ENCODE measurements around the gene OPCML. TPM values are rescaled to one million over a fixed set of nuclear protein-coding genes. Genes with fewer than 3 reads are reported as not detected.
A peak's percentile ranks its signal among the peaks of the same experiment; 100 is the strongest.

OPCML gene
- total and polyA plus RNA-seq, 2 experiments from 2014 or later, result 1.2 to 4.4 TPM

DNA sequence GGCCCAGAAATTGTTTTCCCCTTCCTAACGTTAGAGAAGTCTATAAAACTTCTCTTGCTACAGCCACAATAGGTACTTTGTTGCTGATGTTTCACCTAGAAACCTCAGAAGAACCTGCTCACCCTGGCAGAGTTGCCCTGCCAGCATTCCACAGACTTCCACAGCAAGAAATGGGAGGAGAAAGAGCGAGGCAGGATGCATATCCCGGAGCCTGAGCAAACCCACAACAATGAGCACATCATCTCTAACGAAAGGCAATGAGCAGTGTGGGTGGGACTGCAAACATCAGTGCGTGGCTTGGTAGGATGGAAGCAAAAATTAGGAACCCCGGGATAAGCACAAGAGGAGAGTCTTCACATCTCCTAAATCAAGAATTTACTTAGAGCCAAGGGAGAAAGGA, 892.3 kb downstream of the OPCML start:
- Histone ChIP-seq H3K4me3 (no peak overlapping the region), H3K9me2 (ENCODE audit: insufficient read depth) (no peaks in the 10 kb centered on the region), H3K36me3 (ENCODE audit: insufficient read depth) (no peaks in the 10 kb centered on the region), H2AFZ (no peak overlapping the region), H3K27me3 (ENCODE audit: insufficient read depth) (no peaks in the 10 kb centered on the region), H3K27ac (ENCODE audit: low read depth) (no peak overlapping the region), H3K79me2 (replicated peaks; ENCODE audit: insufficient read depth) (no peaks in the 10 kb centered on the region), H3K4me1 (ENCODE audit: insufficient read depth) (peaks cover 16% of the 10 kb centered on the region), H4K20me1 (replicated peaks; ENCODE audit: insufficient read depth) (no peaks in the 10 kb centered on the region), H3K4me2 (no peak overlapping the region), H3F3A (replicated peaks; ENCODE audit: low read depth) (no peaks in the 10 kb centered on the region)
- Mint-ChIP-seq H3K4me1 (peaks cover 21% of the 10 kb centered on the region), H3K27ac (no peak overlapping the region), H3K9me3 (no peaks in the 10 kb centered on the region), H3K27me3 (ENCODE audit: insufficient read depth, low read depth, poor library complexity) (peaks cover 3% of the 10 kb centered on the region), H3K4me3 (no peak overlapping the region), H3K36me3 (ENCODE audit: low read depth) (no peaks in the 10 kb centered on the region)
- no peak for ATAC-seq
- TF ChIP-seq STAT1 (IDR thresholded peaks at IDR 0.05; ENCODE audit: unreplicated experiment) (no peak), NANOG (IDR thresholded peaks at IDR 0.05; ENCODE audit: borderline replicate concordance) (no peak)
- no peak for DNase-seq (ENCODE audit: low spot score)

DNA sequence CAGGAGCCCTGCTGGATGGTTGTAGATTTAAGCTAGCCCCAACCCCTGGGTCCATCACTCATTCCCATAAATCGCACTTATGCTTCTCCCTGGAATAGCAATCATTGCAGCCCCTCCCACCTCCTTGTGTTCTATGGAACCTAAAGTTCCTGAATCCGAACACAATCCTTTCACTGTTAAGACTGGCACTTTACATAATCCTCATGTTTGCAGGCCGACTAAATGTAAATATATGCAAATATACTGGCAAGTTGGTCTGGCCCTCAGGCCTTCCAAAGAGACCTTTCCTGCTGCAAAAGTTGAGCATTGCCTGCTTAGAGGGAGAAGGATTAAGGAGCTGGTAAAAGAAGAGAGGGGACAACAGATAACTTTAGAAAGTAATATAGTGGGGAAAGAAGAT, 892.9 kb downstream of the OPCML start:
- H3K4me1 Mint-ChIP-seq, result peaks cover 21% of the 10 kb centered on the region
- H3K4me2 ChIP-seq, result no peak overlapping the region
- peaks cover 3% of the 10 kb centered on the region for H3K27me3 Mint-ChIP-seq (ENCODE audit: insufficient read depth, low read depth, poor library complexity)
- H3K4me1 ChIP-seq (ENCODE audit: insufficient read depth), result peaks cover 16% of the 10 kb centered on the region
- H3K4me3 ChIP-seq, result no peak overlapping the region
- no peaks in the 10 kb centered on the region for H3K79me2 ChIP-seq (replicated peaks; ENCODE audit: insufficient read depth)
- no peak overlapping the region for H2AFZ ChIP-seq
- H3K9me3 Mint-ChIP-seq, result no peaks in the 10 kb centered on the region
- no peaks in the 10 kb centered on the region for H3K36me3 Mint-ChIP-seq (ENCODE audit: low read depth)
- no peak for DNase-seq (ENCODE audit: low spot score)
- H3K27ac Mint-ChIP-seq, result no peak overlapping the region
- no peaks in the 10 kb centered on the region for H3K9me2 ChIP-seq (ENCODE audit: insufficient read depth)
- no peak overlapping the region for H3K27ac ChIP-seq (ENCODE audit: low read depth)
- H3K36me3 ChIP-seq (ENCODE audit: insufficient read depth), result no peaks in the 10 kb centered on the region
- H4K20me1 ChIP-seq (replicated peaks; ENCODE audit: insufficient read depth), result no peaks in the 10 kb centered on the region
- ATAC-seq, result peak; percentile 36; the same call in 2 of the 3 replicates
- no peak overlapping the region for H3K4me3 Mint-ChIP-seq
- H3F3A ChIP-seq (replicated peaks; ENCODE audit: low read depth), result no peaks in the 10 kb centered on the region
- H3K27me3 ChIP-seq (ENCODE audit: insufficient read depth), result no peaks in the 10 kb centered on the region
- TF ChIP-seq STAT1 (IDR thresholded peaks at IDR 0.05; ENCODE audit: unreplicated experiment) (no peak), EZH2 (IDR thresholded peaks at IDR 0.05; ENCODE audit: low read depth, unreplicated experiment) (no peak), NANOG (IDR thresholded peaks at IDR 0.05; ENCODE audit: borderline replicate concordance) (no peak), ZNF331 (CRISPR knock-in tag; IDR thresholded peaks at IDR 0.05; ENCODE audit: low read depth) (no peak), CREB1 (CRISPR knock-in tag; IDR thresholded peaks at IDR 0.05; ENCODE audit: low read depth) (no peak), EZH2phosphoT487 (IDR thresholded peaks at IDR 0.05; ENCODE audit: unreplicated experiment) (no peak), POLR2AphosphoS5 (IDR thresholded peaks at IDR 0.05; ENCODE audit: low read depth) (no peak), JUNB (IDR thresholded peaks at IDR 0.05; ENCODE audit: unreplicated experiment) (no peak), ZNF114 (CRISPR knock-in tag; IDR thresholded peaks at IDR 0.05) (no peak)
- TF ChIP-seq, protein P1, sequence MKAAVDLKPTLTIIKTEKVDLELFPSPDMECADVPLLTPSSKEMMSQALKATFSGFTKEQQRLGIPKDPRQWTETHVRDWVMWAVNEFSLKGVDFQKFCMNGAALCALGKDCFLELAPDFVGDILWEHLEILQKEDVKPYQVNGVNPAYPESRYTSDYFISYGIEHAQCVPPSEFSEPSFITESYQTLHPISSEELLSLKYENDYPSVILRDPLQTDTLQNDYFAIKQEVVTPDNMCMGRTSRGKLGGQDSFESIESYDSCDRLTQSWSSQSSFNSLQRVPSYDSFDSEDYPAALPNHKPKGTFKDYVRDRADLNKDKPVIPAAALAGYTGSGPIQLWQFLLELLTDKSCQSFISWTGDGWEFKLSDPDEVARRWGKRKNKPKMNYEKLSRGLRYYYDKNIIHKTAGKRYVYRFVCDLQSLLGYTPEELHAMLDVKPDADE (IDR thresholded peaks at IDR 0.05), result no peak
- TF ChIP-seq, protein P2, sequence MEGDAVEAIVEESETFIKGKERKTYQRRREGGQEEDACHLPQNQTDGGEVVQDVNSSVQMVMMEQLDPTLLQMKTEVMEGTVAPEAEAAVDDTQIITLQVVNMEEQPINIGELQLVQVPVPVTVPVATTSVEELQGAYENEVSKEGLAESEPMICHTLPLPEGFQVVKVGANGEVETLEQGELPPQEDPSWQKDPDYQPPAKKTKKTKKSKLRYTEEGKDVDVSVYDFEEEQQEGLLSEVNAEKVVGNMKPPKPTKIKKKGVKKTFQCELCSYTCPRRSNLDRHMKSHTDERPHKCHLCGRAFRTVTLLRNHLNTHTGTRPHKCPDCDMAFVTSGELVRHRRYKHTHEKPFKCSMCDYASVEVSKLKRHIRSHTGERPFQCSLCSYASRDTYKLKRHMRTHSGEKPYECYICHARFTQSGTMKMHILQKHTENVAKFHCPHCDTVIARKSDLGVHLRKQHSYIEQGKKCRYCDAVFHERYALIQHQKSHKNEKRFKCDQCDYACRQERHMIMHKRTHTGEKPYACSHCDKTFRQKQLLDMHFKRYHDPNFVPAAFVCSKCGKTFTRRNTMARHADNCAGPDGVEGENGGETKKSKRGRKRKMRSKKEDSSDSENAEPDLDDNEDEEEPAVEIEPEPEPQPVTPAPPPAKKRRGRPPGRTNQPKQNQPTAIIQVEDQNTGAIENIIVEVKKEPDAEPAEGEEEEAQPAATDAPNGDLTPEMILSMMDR (conservative IDR thresholded peaks at IDR 0.05; ENCODE audit: low read depth in 2 of 2), result no peak
- TF ChIP-seq, protein P3, sequence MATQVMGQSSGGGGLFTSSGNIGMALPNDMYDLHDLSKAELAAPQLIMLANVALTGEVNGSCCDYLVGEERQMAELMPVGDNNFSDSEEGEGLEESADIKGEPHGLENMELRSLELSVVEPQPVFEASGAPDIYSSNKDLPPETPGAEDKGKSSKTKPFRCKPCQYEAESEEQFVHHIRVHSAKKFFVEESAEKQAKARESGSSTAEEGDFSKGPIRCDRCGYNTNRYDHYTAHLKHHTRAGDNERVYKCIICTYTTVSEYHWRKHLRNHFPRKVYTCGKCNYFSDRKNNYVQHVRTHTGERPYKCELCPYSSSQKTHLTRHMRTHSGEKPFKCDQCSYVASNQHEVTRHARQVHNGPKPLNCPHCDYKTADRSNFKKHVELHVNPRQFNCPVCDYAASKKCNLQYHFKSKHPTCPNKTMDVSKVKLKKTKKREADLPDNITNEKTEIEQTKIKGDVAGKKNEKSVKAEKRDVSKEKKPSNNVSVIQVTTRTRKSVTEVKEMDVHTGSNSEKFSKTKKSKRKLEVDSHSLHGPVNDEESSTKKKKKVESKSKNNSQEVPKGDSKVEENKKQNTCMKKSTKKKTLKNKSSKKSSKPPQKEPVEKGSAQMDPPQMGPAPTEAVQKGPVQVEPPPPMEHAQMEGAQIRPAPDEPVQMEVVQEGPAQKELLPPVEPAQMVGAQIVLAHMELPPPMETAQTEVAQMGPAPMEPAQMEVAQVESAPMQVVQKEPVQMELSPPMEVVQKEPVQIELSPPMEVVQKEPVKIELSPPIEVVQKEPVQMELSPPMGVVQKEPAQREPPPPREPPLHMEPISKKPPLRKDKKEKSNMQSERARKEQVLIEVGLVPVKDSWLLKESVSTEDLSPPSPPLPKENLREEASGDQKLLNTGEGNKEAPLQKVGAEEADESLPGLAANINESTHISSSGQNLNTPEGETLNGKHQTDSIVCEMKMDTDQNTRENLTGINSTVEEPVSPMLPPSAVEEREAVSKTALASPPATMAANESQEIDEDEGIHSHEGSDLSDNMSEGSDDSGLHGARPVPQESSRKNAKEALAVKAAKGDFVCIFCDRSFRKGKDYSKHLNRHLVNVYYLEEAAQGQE (IDR thresholded peaks at IDR 0.05; ENCODE audit: unreplicated experiment), result no peak

Measured in GM23338 (cell line).